GM19468 (cell line): ENCODE data around the gene ANKRD2.
"Not testable (repeated sequence)": the region's sequence is repeated elsewhere in the genome, so short reads cannot be mapped to it uniquely, and the experiment has no call there.

Experiments
- ATAC-seq: cut with Tn5 transposase; IDR thresholded peaks from one replicate; pipeline ENCODE4 v1.9.1; 2021; ENCODE audit warnings: mild to moderate bottlenecking, moderate library complexity, moderate number of reproducible peaks; ENCODE audit not compliant: unreplicated experiment; ENCODE audit errors: extremely low read depth

Gene ANKRD2

GRCh38 chr10:97572214-97572989, at the start of gene ANKRD2:
ANKRD2 (plus strand) TSS chr10:97572779; CDS start chr10:97572789, 10 bp downstream.
- ATAC-seq, result no peak

GRCh38 chr10:97522937-97523336, 49.6 kb upstream of the ANKRD2 start:
- ATAC-seq, result no peak

GRCh38 chr10:97525086-97525485, 47.5 kb upstream of the ANKRD2 start:
- ATAC-seq, result no peak

GRCh38 chr10:97525683-97526110, 46.9 kb upstream of the ANKRD2 start:
- ATAC-seq, result no peak

GRCh38 chr10:97528876-97529275, 43.7 kb upstream of the ANKRD2 start:
- not testable (repeated sequence) for ATAC-seq

- no peak for ATAC-seq
Measured at GRCh38 chr10:97529685-97530465, 42.7 kb upstream of the ANKRD2 start.

GRCh38 chr10:97531401-97531986, 41.1 kb upstream of the ANKRD2 start:
- no peak for ATAC-seq

GRCh38 chr10:97532935-97533671, 39.5 kb upstream of the ANKRD2 start:
- no peak for ATAC-seq

GRCh38 chr10:97533888-97534287, 38.7 kb upstream of the ANKRD2 start:
- no peak for ATAC-seq

- ATAC-seq, result no peak
Measured at GRCh38 chr10:97534746-97535367, 37.7 kb upstream of the ANKRD2 start.

GRCh38 chr10:97537186-97537869, 35.3 kb upstream of the ANKRD2 start:
- no peak for ATAC-seq

- ATAC-seq, result no peak
Measured at GRCh38 chr10:97538411-97538810, 34.2 kb upstream of the ANKRD2 start.

GRCh38 chr10:97538839-97539238, 33.7 kb upstream of the ANKRD2 start:
- ATAC-seq, result no peak

GRCh38 chr10:97539523-97540200, 32.9 kb upstream of the ANKRD2 start:
- no peak for ATAC-seq

- no peak for ATAC-seq
Measured at GRCh38 chr10:97540669-97541500, 31.7 kb upstream of the ANKRD2 start.

GRCh38 chr10:97542169-97543024, 30.2 kb upstream of the ANKRD2 start:
- no peak for ATAC-seq

GRCh38 chr10:97543025-97543546, 29.5 kb upstream of the ANKRD2 start:
- ATAC-seq, result no peak
